MCF 10A (cell line): ENCODE measurements around the gene ZBTB47. TPM values are rescaled to one million over a fixed set of nuclear protein-coding genes. Genes with fewer than 3 reads are reported as not detected.
A peak's percentile ranks its signal among the peaks of the same experiment; 100 is the strongest.

Source experiments
- BruUV-seq: library from RNA; stranded (reverse); fragments of 400-500 nt; replicated peaks from 2 replicates; lab custom pipeline; 2021; lab: Mats Ljungman, UMichigan
- CTCF ChIA-PET: fragments of 300-600 bp; sonication (Branson Sonifier 250); formaldehyde crosslinking; extraction: SDS; loops from one replicate; lab custom pipeline; 2021; ENCODE audit warnings: antibody characterized with exemption, inconsistent platforms; lab: Yijun Ruan, JAX
- POLR2A ChIA-PET: fragments of 300-600, 350-650 bp; sonication (Branson Sonifier 250); formaldehyde crosslinking; extraction: SDS; loops from one replicate; lab custom pipeline; 2020; ENCODE audit warnings: antibody characterized with exemption, inconsistent platforms; lab: Yijun Ruan, JAX
- DNase-seq: peaks from one replicate; pipeline ENCODE4 v3.0.0-alpha.2; 2018; ENCODE audit not compliant: unreplicated experiment
- H3K27ac Mint-ChIP-seq: one replicate; pipeline ENCODE4 v1.8.0; 2022; ENCODE audit warnings: mild to moderate bottlenecking, low read depth, mixed read lengths; ENCODE audit not compliant: unreplicated experiment
- H3K27me3 Mint-ChIP-seq: one replicate; pipeline ENCODE4 v1.8.0; 2022; ENCODE audit warnings: mixed read lengths; ENCODE audit not compliant: insufficient read depth, unreplicated experiment
- H3K36me3 Mint-ChIP-seq: one replicate; pipeline ENCODE4 v1.8.0; 2022; ENCODE audit warnings: mild to moderate bottlenecking, moderate library complexity, mixed read lengths; ENCODE audit not compliant: insufficient read depth, unreplicated experiment
- H3K4me1 Mint-ChIP-seq: one replicate; pipeline ENCODE4 v1.8.0; 2022; ENCODE audit warnings: mixed read lengths; ENCODE audit not compliant: insufficient read depth, unreplicated experiment
- H3K4me3 Mint-ChIP-seq: one replicate; pipeline ENCODE4 v1.8.0; 2022; ENCODE audit warnings: mild to moderate bottlenecking, moderate library complexity, mixed read lengths; ENCODE audit not compliant: unreplicated experiment
- H3K9me3 Mint-ChIP-seq: one replicate; pipeline ENCODE4 v1.8.0; 2022; ENCODE audit warnings: mixed read lengths; ENCODE audit not compliant: unreplicated experiment
- CTCF ChIP-seq: fragments of 200-600 bp; IDR thresholded peaks from one replicate; pipeline ENCODE4 v1.8.0; 2022; ENCODE audit warnings: antibody characterized with exemption, mild to moderate bottlenecking; ENCODE audit not compliant: unreplicated experiment
- intact Hi-C: fragments of 100-400 bp; cut with micrococcal nuclease; formaldehyde crosslinking; loops from 2 replicates; pipeline ENCODE4 v1.14.1; 2022
- total RNA-seq: library from RNA; stranded (reverse); gene quantifications from 2 replicates; pipeline ENCODE4 v1.2.3, GENCODE V29; 2022

The ZBTB47 gene
- total RNA-seq, 1 experiment from 2014 or later: 10.9 TPM

DNA sequence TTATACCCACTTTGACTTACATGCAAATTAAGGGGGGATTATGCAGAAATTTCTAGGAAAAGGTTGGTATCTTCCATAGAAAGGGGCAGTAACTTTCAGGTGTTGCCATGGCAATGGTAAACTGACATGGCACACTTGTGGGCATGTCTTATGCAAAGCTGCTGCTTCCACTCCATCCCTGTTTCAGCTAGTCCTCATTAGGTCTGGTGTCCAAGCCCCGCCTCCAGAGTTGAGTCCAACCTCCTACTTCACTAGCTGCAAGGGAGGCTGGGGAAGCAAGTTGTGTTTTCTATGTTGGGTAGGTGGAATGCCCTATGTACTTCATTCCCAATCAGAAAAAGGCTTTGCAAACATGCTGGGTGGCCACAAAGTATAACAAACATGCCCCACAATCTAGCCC lies 17.2 kb downstream of the ZBTB47 start:
- CTCF ChIA-PET: interaction anchor here (1.0 kb wide), 1 partner anchor 18 kb away, joined by 3 read pairs; no protein-coding TSS in a partner anchor
- Mint-ChIP-seq H3K4me1 (peaks cover 6% of the 10 kb centered on the region), H3K27me3 (no peaks in the 10 kb centered on the region), H3K4me3 (no peak overlapping the region), H3K36me3 (peaks cover 7% of the 10 kb centered on the region), H3K27ac (no peak overlapping the region), H3K9me3 (no peaks in the 10 kb centered on the region)
- no TSS peak for BruUV-seq
- POLR2A ChIA-PET: interaction anchor here (0.8 to 1.5 kb wide), 2 partner anchors 12 to 17 kb away, joined by 3 to 4 read pairs; partner anchors contain the start of gene ZBTB47
- DNase-seq: no peak
- intact Hi-C loops: no loop called here
- no peak for TF ChIP-seq CTCF

- ChIA-PET POLR2A (no interaction called here), CTCF (interaction anchor here (1.0 kb wide), 1 partner anchor 9 kb away, joined by 3 read pairs; no protein-coding TSS in a partner anchor)
- no peak for DNase-seq
- TF ChIP-seq CTCF: no peak
- intact Hi-C loops: no loop called here
- H3K9me3 Mint-ChIP-seq: peaks cover 10% of the 10 kb centered on the region
- H3K27ac Mint-ChIP-seq: no peak overlapping the region
- H3K27me3 Mint-ChIP-seq: no peaks in the 10 kb centered on the region
- H3K4me1 Mint-ChIP-seq: peaks cover 6% of the 10 kb centered on the region
- BruUV-seq: no TSS peak
- H3K4me3 Mint-ChIP-seq: no peak overlapping the region
- no peaks in the 10 kb centered on the region for H3K36me3 Mint-ChIP-seq
Measured at GRCh38 chr3:42672515-42672914, 19.0 kb downstream of the ZBTB47 start.

GRCh38 chr3:42673082-42673481 lies 19.6 kb downstream of the ZBTB47 start:
- BruUV-seq: no TSS peak
- no peak for TF ChIP-seq CTCF
- no peaks in the 10 kb centered on the region for H3K36me3 Mint-ChIP-seq
- H3K9me3 Mint-ChIP-seq: peaks cover 13% of the 10 kb centered on the region
- CTCF ChIA-PET: interaction anchor here (1.0 kb wide), 1 partner anchor 9 kb away, joined by 3 read pairs; no protein-coding TSS in a partner anchor
- H3K4me3 Mint-ChIP-seq: no peak overlapping the region
- DNase-seq: no peak
- H3K27me3 Mint-ChIP-seq: no peaks in the 10 kb centered on the region
- peaks cover 6% of the 10 kb centered on the region for H3K4me1 Mint-ChIP-seq
- POLR2A ChIA-PET: no interaction called here
- no peak overlapping the region for H3K27ac Mint-ChIP-seq
- intact Hi-C loops: no loop called here

DNA sequence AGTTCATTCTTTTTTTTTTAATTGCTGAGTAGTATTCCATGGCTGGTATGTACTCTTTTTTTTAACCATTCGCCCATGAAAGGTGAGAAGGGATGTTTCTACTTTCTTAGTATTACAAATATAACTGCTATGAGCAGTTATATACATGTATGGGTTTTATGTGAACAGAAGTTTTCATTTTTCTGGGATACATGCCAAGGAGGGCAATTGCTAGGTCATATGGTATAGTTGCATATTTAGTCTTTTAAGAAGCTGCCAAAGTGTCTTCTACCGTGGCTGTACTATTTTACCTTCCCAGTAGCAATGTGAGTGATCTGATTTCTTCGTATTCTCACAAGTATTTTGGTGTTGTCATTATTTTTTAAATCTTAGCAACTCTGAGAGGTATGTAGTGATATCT lies 20.6 kb downstream of the ZBTB47 start:
- intact Hi-C loops: no loop called here
- no TSS peak for BruUV-seq
- H3K27ac Mint-ChIP-seq: peak overlapping the region; percentile 11

More for the DNA sequence above, 20.6 kb downstream of the ZBTB47 start:
- no peak for DNase-seq
- Mint-ChIP-seq H3K4me1 (peaks cover 6% of the 10 kb centered on the region), H3K4me3 (no peak overlapping the region), H3K9me3 (peaks cover 13% of the 10 kb centered on the region), H3K36me3 (no peaks in the 10 kb centered on the region), H3K27me3 (no peaks in the 10 kb centered on the region)
- no peak for TF ChIP-seq CTCF
- ChIA-PET CTCF (no interaction called here), POLR2A (no interaction called here)
